Gastroesophageal sphincter (tissue), 4 donors: ENCODE data around the gene VWCE. TPM values are rescaled to one million over a fixed set of nuclear protein-coding genes. Genes with fewer than 3 reads are reported as not detected.

Source experiments
- ATAC-seq: fragments of 150-250 bp; one replicate; pipeline ENCODE4 v1.9.1; 2016; ENCODE audit warnings: mild to moderate bottlenecking, moderate library complexity
- H3K27ac ChIP-seq, 4 donors: fragments of 200-600 bp; sonication (generic) in 3 of 4; 1 replicate in 3 of 4; 2 replicates in 1 of 4; pipeline ENCODE4 v1.5.1; 2016 to 2019
- H3K27me3 ChIP-seq: fragments of 200-600 bp; sonication (generic); one replicate; pipeline ENCODE4 v1.5.1; 2019
- H3K36me3 ChIP-seq, 2 donors: fragments of 200-600 bp; sonication (generic); one replicate each; pipeline ENCODE4 v1.5.1; 2019; ENCODE audit warnings: control low read depth in 1 of 2
- H3K4me1 ChIP-seq, 3 donors: fragments of 200-600 bp; sonication (generic); 1 replicate in 2 of 3; 2 replicates in 1 of 3; pipeline ENCODE4 v1.5.1; 2016 to 2019; ENCODE audit warnings: control low read depth in 2 of 3
- H3K4me3 ChIP-seq, 2 donors: fragments of 200-600 bp; sonication (generic); one replicate each; pipeline ENCODE4 v1.5.1; 2019; ENCODE audit warnings: mild to moderate bottlenecking in 1 of 2, moderate library complexity in 1 of 2
- H3K9me3 ChIP-seq, 3 donors: fragments of 200-600 bp; sonication (generic); one replicate each; pipeline ENCODE4 v1.5.1; 2017 to 2019; ENCODE audit warnings: control low read depth in 2 of 3
- CTCF ChIP-seq, 4 experiments: fragments of 200-600 bp in 2 of 4; fragments of 450-650 bp in 2 of 4; sonication (generic) in 1 of 4; IDR thresholded peaks; one replicate each; pipeline ENCODE4 v1.5.1; 2017 to 2019; ENCODE audit warnings: antibody characterized with exemption in 4 of 4, mild to moderate bottlenecking in 2 of 4, moderate library complexity in 2 of 4
- EP300 ChIP-seq: sonication (generic); formaldehyde crosslinking; IDR thresholded peaks from one replicate; pipeline ENCODE4 v1.6.1; 2017; ENCODE audit warnings: antibody characterized with exemption, mild to moderate bottlenecking
- POLR2A ChIP-seq, 2 donors: fragments of 450-650 bp; IDR thresholded peaks; one replicate each; pipeline ENCODE4 v1.6.1; 2017; ENCODE audit warnings: antibody characterized with exemption in 2 of 2, mild to moderate bottlenecking in 2 of 2, moderate library complexity in 1 of 2
- POLR2AphosphoS5 ChIP-seq: sonication (generic); formaldehyde crosslinking; IDR thresholded peaks from one replicate; pipeline ENCODE4 v1.6.1; 2017; ENCODE audit warnings: antibody characterized with exemption
- WGBS, 2 donors: methylation state at CpG; one replicate each; pipeline ENCODE4 v1.1.5; 2018; ENCODE audit warnings: low coverage in 1 of 2; 5-methylcytosine and 5-hydroxymethylcytosine counted together
- total RNA-seq, 4 donors: library from RNA; depleted of rRNA; stranded (reverse); fragments of >200 nt; gene quantifications; one replicate each; pipeline ENCODE4 v1.1.0, GENCODE V29; 2016

VWCE gene
- total RNA-seq, 4 donors from 2014 or later, result 0.78 to 1.0 (median 0.94) TPM; not detected in 1

DNA sequence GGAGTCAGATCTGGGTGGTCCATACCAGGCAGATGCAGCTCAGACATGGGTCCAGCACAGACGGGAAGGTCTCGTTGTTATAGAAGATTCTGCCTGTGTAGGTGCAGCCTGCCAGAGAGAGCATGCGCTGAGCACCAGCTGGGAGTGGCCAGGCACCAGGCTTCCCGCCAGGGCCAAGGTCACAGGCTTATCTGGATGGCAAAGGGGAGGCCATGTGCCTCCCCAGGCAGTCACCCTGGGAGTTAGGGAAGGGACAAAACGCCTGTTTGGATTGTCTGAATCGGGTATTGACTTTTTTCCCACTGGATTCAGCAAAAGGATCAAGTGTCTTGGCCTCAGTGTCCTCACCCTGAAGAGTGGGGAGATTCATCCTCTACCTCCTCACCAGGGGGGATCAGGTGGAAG, 27.7 kb downstream of the VWCE start:
- no peaks in the 10 kb centered on the region for H3K27me3 ChIP-seq
- H3K36me3 ChIP-seq, result no peaks in the 10 kb centered on the region
- ATAC-seq, result no peak
- TF ChIP-seq POLR2A (IDR thresholded peaks at IDR 0.05), result no peak
- TF ChIP-seq POLR2AphosphoS5, result no peak
- no peak for TF ChIP-seq EP300
- no peak for TF ChIP-seq CTCF (IDR thresholded peaks at IDR 0.05)
- 72% methylated on average over 2 of the region's 6 CpGs; no CpG with 5 or more reads in 1 of the 2 donors for WGBS, 2 donors
- H3K27ac ChIP-seq, result no peak overlapping the region
- no peak overlapping the region for H3K4me3 ChIP-seq
- no peaks in the 10 kb centered on the region for H3K9me3 ChIP-seq
- no peaks in the 10 kb centered on the region for H3K4me1 ChIP-seq

- Histone ChIP-seq H3K9me3 (no peaks in the 10 kb centered on the region), H3K36me3 (no peaks in the 10 kb centered on the region), H3K4me1 (no peaks in the 10 kb centered on the region), H3K4me3 (no peak overlapping the region), H3K27me3 (no peaks in the 10 kb centered on the region), H3K27ac (no peak overlapping the region)
- TF ChIP-seq POLR2AphosphoS5 (no peak), POLR2A (IDR thresholded peaks at IDR 0.05) (no peak), EP300 (no peak), CTCF (IDR thresholded peaks at IDR 0.05) (no peak)
- no peak for ATAC-seq
- 84 to 100% methylated on average over 1 to 2 of the region's 4 CpGs for WGBS, 2 donors
These were observed 28.5 kb downstream of the VWCE start for GRCh38 chr11:61266602-61267001.

DNA sequence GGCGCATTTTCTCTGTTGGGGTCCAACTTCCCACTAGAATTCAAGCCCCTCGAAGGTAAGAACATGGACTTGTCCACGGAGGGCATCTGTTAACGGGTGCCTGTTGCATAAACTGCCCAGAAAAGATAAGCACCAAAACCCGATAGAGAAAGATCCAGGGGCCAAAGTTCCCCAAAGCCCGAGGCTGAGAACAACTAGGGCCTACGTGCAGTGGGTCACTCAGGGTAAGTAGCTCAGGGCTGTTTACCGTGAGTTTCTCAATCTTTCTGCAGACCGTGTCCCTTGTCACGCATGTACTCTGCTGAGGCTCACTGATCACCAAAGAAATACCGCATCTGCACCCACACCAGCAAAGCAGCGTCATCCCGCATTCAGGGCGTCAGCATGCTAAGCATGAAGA, 29.8 kb downstream of the VWCE start:
- no peaks in the 10 kb centered on the region for H3K36me3 ChIP-seq
- no peaks in the 10 kb centered on the region for H3K4me1 ChIP-seq
- H3K9me3 ChIP-seq, result no peaks in the 10 kb centered on the region
- no peak overlapping the region for H3K4me3 ChIP-seq
- H3K27ac ChIP-seq, result no peak overlapping the region
- no peaks in the 10 kb centered on the region for H3K27me3 ChIP-seq
- ATAC-seq, result no peak
- 84 to 86% methylated on average over 5 to 13 of the region's 14 CpGs for WGBS, 2 donors
- no peak for TF ChIP-seq POLR2AphosphoS5
- no peak for TF ChIP-seq CTCF (IDR thresholded peaks at IDR 0.05)
- TF ChIP-seq POLR2A (IDR thresholded peaks at IDR 0.05), result no peak
- TF ChIP-seq EP300, result no peak

DNA sequence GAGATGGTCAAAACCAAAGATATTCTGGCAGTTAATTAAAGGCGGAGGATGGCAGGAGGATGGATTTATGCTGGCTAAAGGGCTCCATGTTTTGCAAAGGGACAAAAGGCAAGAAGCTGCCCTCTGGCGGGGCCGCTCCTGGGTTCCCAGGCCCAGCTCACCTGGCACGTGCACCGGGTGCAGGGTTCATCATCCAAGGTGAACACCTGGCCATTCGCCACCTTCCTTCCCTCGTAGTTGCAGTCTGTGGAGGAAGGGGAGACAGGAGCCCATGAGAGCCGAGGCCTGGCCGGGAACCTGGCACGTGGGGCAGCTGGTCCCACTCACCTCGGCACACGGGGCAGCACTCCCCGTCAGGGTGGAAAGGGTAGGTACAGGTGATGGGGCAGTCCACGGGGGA, 30.3 kb downstream of the VWCE start:
- no peak for ATAC-seq
- H3K27ac ChIP-seq, result no peak overlapping the region
- H3K4me1 ChIP-seq, result no peaks in the 10 kb centered on the region
- 100% methylated on average over 3 of the region's 14 CpGs; no CpG with 5 or more reads in 1 of the 2 donors for WGBS, 2 donors
- no peaks in the 10 kb centered on the region for H3K9me3 ChIP-seq
- no peaks in the 10 kb centered on the region for H3K36me3 ChIP-seq
- H3K27me3 ChIP-seq, result no peaks in the 10 kb centered on the region
- TF ChIP-seq EP300 (no peak), CTCF (IDR thresholded peaks at IDR 0.05) (no peak), POLR2A (IDR thresholded peaks at IDR 0.05) (no peak), POLR2AphosphoS5 (no peak)
- no peak overlapping the region for H3K4me3 ChIP-seq

GRCh38 chr11:61264371-61264770, 30.7 kb downstream of the VWCE start:
- Histone ChIP-seq H3K4me1 (no peaks in the 10 kb centered on the region), H3K4me3 (no peak overlapping the region), H3K27me3 (no peaks in the 10 kb centered on the region), H3K9me3 (no peaks in the 10 kb centered on the region), H3K36me3 (no peaks in the 10 kb centered on the region), H3K27ac (no peak overlapping the region)
- WGBS, 2 donors, result 79 to 94% methylated on average over 2 of the region's 6 CpGs
- TF ChIP-seq POLR2AphosphoS5 (no peak), CTCF (IDR thresholded peaks at IDR 0.05) (no peak), POLR2A (IDR thresholded peaks at IDR 0.05) (no peak), EP300 (no peak)
- no peak for ATAC-seq
